ENCODE measurements around the gene USP48.

DNA sequence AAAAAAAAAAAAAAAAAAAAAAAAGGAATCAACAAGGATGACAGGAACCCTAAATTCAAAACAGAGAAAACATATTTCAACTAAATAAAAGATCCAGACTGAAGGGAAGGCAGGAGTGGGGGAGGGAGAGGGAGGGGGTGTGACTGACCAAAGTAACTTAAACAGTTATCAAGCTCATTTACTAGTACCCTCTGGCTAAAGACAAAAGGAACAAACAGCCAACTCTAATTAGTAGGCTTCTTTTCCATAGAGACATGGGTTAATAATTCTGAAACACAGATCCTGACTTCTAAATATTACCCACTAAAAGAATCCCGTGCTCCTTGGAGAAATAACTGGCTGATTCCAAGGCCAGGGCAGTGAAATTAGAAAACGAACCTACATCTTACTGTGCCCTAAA lies 23.8 kb downstream of the USP48 start:
- TF ChIP-seq, protein P1, sequence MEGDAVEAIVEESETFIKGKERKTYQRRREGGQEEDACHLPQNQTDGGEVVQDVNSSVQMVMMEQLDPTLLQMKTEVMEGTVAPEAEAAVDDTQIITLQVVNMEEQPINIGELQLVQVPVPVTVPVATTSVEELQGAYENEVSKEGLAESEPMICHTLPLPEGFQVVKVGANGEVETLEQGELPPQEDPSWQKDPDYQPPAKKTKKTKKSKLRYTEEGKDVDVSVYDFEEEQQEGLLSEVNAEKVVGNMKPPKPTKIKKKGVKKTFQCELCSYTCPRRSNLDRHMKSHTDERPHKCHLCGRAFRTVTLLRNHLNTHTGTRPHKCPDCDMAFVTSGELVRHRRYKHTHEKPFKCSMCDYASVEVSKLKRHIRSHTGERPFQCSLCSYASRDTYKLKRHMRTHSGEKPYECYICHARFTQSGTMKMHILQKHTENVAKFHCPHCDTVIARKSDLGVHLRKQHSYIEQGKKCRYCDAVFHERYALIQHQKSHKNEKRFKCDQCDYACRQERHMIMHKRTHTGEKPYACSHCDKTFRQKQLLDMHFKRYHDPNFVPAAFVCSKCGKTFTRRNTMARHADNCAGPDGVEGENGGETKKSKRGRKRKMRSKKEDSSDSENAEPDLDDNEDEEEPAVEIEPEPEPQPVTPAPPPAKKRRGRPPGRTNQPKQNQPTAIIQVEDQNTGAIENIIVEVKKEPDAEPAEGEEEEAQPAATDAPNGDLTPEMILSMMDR (IDR thresholded peaks at IDR 0.05), result no peak
- TF ChIP-seq POLR2A (IDR thresholded peaks at IDR 0.05), result no peak

Data from esophagus squamous epithelium (tissue), 4 donors.